Cardiac fibroblast (primary cell): Measurements from ENCODE around the gene JARID2.

Experiments
- DNase-seq, 2 donors: peaks; one replicate each; pipeline versions ENCODE4 v3.0.0 to v3.0.0-alpha.2; 2010; ENCODE audit warnings: low read depth in 2 of 2
- H3K4me3 ChIP-seq, 2 donors: replicated peaks in 1 of 2; 1 replicate in 1 of 2; 2 replicates in 1 of 2; pipeline ENCODE4 v1.5.1; 2011; ENCODE audit warnings: low read depth in 2 of 2, low read length in 2 of 2, mild to moderate bottlenecking in 2 of 2, moderate library complexity in 1 of 2
- TF ChIP-seq, protein P1 (sequence below): IDR thresholded peaks from one replicate; pipeline ENCODE4 v1.5.1; 2011; ENCODE audit warnings: low read depth, mild to moderate bottlenecking, low read length, inconsistent platforms

The JARID2 gene

DNA sequence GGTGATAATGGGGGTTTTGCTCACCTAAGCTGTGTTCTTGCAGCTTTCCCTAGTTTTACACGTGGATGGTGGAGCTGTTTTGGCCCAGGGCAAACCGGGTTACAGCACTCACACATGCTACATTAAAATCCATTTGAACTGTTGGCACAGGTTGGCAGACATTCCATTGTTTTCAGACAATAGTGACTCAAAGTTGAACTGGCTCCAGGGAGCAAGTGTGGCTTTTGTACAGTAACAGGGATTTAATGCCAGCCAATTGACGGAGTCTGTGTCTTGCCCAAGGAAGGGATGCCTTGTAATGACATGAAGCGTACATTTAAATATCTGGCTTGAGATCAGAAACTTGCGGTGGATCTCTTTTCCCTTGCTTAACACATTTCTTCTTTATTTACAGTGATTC is 233.9 kb downstream of the JARID2 start:
- no peak overlapping the region for H3K4me3 ChIP-seq
- DNase-seq: peak in 1 of 2 donors; percentile 33
- TF ChIP-seq, protein P1, sequence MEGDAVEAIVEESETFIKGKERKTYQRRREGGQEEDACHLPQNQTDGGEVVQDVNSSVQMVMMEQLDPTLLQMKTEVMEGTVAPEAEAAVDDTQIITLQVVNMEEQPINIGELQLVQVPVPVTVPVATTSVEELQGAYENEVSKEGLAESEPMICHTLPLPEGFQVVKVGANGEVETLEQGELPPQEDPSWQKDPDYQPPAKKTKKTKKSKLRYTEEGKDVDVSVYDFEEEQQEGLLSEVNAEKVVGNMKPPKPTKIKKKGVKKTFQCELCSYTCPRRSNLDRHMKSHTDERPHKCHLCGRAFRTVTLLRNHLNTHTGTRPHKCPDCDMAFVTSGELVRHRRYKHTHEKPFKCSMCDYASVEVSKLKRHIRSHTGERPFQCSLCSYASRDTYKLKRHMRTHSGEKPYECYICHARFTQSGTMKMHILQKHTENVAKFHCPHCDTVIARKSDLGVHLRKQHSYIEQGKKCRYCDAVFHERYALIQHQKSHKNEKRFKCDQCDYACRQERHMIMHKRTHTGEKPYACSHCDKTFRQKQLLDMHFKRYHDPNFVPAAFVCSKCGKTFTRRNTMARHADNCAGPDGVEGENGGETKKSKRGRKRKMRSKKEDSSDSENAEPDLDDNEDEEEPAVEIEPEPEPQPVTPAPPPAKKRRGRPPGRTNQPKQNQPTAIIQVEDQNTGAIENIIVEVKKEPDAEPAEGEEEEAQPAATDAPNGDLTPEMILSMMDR: no peak

DNA sequence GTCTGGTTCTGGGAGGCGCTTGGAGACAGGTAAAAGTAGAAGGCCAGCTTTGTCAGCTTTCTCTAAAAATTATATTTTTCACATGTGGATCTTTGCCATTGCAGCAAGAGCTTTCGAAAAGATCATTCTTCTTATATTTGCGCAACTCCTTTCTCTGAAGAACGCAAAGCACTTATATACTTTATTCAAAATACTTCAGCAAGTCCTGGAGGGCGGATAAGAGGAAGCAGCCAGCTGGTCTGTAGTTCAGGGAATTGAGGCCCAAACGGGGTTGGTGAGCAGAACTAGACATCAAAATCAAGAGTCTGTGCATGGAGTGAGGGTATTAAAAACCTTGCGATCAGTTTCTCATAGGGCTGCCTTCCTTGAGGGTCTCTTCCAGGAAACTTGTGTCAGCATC is 234.7 kb downstream of the JARID2 start:
- no peak overlapping the region for H3K4me3 ChIP-seq
- TF ChIP-seq, protein P1: no peak
- no peak for DNase-seq

DNA sequence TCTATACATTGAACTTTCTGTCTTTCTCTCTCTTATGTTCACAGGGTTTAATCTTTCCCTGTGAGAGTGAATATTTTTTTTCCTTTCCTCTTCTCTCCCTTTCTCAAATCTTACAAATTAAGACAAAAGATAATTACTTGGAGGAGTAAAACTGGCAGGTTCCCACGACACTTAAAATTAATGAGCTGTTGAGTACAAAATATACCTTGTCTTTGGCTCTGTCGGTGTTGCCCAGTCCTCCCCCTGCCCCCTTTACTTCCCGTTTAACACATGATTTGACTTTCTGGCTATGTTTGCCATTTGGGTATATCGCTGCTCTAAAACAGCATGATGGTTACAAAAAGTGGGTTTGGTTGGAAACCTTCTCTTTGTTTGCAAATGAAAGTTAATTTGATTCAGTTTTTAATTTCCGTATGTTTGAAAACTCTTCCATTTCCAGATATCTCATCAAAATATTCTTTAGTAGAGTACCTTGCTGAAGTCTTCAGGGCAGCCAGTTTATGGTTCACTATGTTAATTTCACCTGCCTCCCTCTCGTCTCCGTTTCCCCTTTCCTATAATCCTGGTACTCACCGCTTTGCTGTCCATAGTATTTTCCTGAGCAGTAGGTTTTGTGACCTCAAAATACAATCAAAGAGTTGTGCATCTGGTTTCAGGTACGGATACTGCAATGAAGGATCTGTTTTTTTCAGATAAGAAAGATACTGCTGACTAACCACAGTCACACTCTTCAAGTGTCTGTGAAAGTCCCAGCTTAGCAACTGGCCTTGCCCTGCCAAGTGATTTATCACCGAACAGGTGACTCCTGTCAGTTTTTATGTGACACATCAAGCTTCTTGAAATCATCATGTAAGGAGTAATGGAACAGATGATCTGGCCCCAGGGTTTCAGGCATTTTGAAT is 235.8 kb downstream of the JARID2 start:
- no peak for DNase-seq
- no peak overlapping the region for H3K4me3 ChIP-seq
- TF ChIP-seq, protein P1: no peak

DNA sequence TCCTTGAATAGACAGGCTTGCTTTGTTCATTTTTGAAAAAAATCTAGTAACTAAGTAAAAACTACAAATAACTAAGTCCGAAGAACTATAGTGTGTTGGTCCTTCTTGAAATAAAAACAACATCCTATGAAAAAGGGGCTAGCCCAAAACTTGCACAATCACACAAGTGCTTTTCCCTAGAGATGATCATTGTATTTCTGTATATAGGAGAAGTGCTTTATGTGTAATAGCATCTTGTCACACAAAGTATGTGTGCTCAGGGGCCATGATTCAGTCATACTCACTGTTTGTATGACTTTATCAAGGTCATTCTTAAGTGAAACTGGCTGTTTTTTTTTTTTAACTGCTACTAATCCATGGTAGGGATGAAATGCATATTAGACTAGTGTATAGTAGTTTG is 237.2 kb downstream of the JARID2 start:
- DNase-seq: peak in 1 of 2 donors; percentile 68
- TF ChIP-seq, protein P1: no peak
- no peak overlapping the region for H3K4me3 ChIP-seq

DNA sequence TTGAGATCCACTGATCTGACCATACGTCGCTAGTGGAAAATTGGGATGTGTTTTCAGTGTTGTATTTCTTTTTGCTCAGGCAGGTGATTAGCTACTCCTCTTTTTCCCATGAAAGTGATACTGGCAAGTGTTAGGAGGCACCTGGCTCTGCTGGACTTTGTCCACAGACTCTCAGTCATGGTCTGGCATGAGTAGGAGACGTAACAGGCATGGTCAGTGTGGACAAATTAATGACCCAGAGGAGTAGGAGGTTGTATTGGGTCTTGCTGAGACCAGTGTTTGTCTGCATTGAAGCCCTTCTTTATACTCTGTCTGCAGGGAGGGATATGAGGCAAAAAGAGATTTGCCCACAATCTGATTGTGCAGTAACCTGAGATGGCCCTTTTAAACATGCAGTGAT is 238.3 kb downstream of the JARID2 start:
- TF ChIP-seq, protein P1: no peak
- DNase-seq: no peak
- H3K4me3 ChIP-seq: no peak overlapping the region

DNA sequence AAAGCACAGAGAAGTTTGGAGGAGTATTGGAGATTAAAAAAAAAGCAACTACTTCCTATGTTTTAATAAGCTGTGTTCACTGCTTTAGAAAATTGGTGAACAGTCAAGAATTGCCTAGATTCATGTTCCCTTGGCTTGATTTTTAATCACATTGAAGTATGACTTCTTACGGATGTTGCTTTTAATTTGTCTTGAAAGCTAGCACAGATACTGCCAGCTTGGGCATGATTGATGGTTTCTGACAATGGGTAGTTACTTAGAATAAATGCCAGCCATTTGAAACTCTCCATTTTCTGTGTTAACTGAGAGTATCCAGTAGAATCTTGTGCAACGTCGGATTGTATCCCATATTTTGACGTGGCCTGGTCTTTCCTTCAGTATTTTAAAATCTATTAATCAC is 239.0 kb downstream of the JARID2 start:
- no peak for DNase-seq
- no peak overlapping the region for H3K4me3 ChIP-seq
- TF ChIP-seq, protein P1: no peak

GRCh38 chr6:15485936-15486335 is 240.1 kb downstream of the JARID2 start:
- H3K4me3 ChIP-seq: no peak overlapping the region
- TF ChIP-seq, protein P1: no peak
- no peak for DNase-seq
